Measurements from ENCODE around the gene AEBP1. TPM values are rescaled to one million over a fixed set of nuclear protein-coding genes. Genes with fewer than 3 reads are reported as not detected.

AEBP1 gene
- total and polyA plus RNA-seq, 4 donors: 293 to 2,243 (median 977) TPM

- Histone ChIP-seq H3K9me3 (ENCODE audit: control insufficient read depth, low read length) (no peaks in the 10 kb centered on the region), H3K4me1 (ENCODE audit: control insufficient read depth in 1 of 2, insufficient read depth in 2 of 2, low read length in 2 of 2) (no peaks in the 10 kb centered on the region), H3K27ac (ENCODE audit: low read depth in 1 of 2, low read length in 2 of 2) (no peak overlapping the region), H3K27me3 (ENCODE audit: control insufficient read depth in 1 of 2, insufficient read depth in 2 of 2, low read length in 1 of 2) (no peaks in the 10 kb centered on the region), H3K36me3 (ENCODE audit: control insufficient read depth in 1 of 2, insufficient read depth in 2 of 2, low read length in 1 of 2) (no peaks in the 10 kb centered on the region), H3K4me3 (ENCODE audit: low read length in 2 of 2) (no peak overlapping the region)
- intact Hi-C loops (cut with DNase I): no loop called here
- no peak for ATAC-seq (ENCODE audit: low FRiP score)
- WGBS, 2 donors: 93% methylated on average over 9 of the region's 9 CpGs
- peak in 1 of 2 donors; percentile 26 for DNase-seq
These were observed 44.9 kb downstream of the AEBP1 start for GRCh38 chr7:44148961-44149536.

- peak in 1 of 2 donors; percentile 44 for DNase-seq
- no peak for ATAC-seq (ENCODE audit: low FRiP score)
- intact Hi-C loops (cut with DNase I): no loop called here
- Histone ChIP-seq H3K36me3 (ENCODE audit: control insufficient read depth in 1 of 2, insufficient read depth in 2 of 2, low read length in 1 of 2) (no peaks in the 10 kb centered on the region), H3K4me1 (ENCODE audit: control insufficient read depth in 1 of 2, insufficient read depth in 2 of 2, low read length in 2 of 2) (no peaks in the 10 kb centered on the region), H3K9me3 (ENCODE audit: control insufficient read depth, low read length) (no peaks in the 10 kb centered on the region), H3K27ac (ENCODE audit: low read depth in 1 of 2, low read length in 2 of 2) (no peak overlapping the region), H3K27me3 (ENCODE audit: control insufficient read depth in 1 of 2, insufficient read depth in 2 of 2, low read length in 1 of 2) (no peaks in the 10 kb centered on the region), H3K4me3 (ENCODE audit: low read length in 2 of 2) (no peak overlapping the region)
- WGBS, 2 donors: 82% methylated on average over 18 of the region's 18 CpGs
These were observed 45.7 kb downstream of the AEBP1 start for GRCh38 chr7:44149571-44150465.

- Histone ChIP-seq H3K4me3 (ENCODE audit: low read length in 2 of 2) (no peak overlapping the region), H3K27me3 (ENCODE audit: control insufficient read depth in 1 of 2, insufficient read depth in 2 of 2, low read length in 1 of 2) (no peaks in the 10 kb centered on the region), H3K27ac (ENCODE audit: low read depth in 1 of 2, low read length in 2 of 2) (no peak overlapping the region), H3K36me3 (ENCODE audit: control insufficient read depth in 1 of 2, insufficient read depth in 2 of 2, low read length in 1 of 2) (no peaks in the 10 kb centered on the region), H3K9me3 (ENCODE audit: control insufficient read depth, low read length) (no peaks in the 10 kb centered on the region), H3K4me1 (ENCODE audit: control insufficient read depth in 1 of 2, insufficient read depth in 2 of 2, low read length in 2 of 2) (no peaks in the 10 kb centered on the region)
- ATAC-seq (ENCODE audit: low FRiP score): no peak
- DNase-seq: no peak
- intact Hi-C loops (cut with DNase I): no loop called here
- 84 to 88% methylated on average over 5 of the region's 5 CpGs for WGBS, 2 donors
These were observed 46.3 kb downstream of the AEBP1 start for GRCh38 chr7:44150466-44150832.

GRCh38 chr7:44150966-44151941 is 47.1 kb downstream of the AEBP1 start:
- DNase-seq (peak in 1 of 2 donors; percentile 68), ATAC-seq (ENCODE audit: low FRiP score) (no peak)
- H3K36me3 ChIP-seq (ENCODE audit: control insufficient read depth in 1 of 2, insufficient read depth in 2 of 2, low read length in 1 of 2): no peaks in the 10 kb centered on the region
- H3K4me3 ChIP-seq (ENCODE audit: low read length in 2 of 2): no peak overlapping the region
- no peaks in the 10 kb centered on the region for H3K27me3 ChIP-seq (ENCODE audit: control insufficient read depth in 1 of 2, insufficient read depth in 2 of 2, low read length in 1 of 2)
- no peak overlapping the region for H3K27ac ChIP-seq (ENCODE audit: low read depth in 1 of 2, low read length in 2 of 2)
- WGBS, 2 donors: 89 to 90% methylated on average over 16 of the region's 16 CpGs
- intact Hi-C loops (cut with DNase I): no loop called here
- no peaks in the 10 kb centered on the region for H3K9me3 ChIP-seq (ENCODE audit: control insufficient read depth, low read length)
- H3K4me1 ChIP-seq (ENCODE audit: control insufficient read depth in 1 of 2, insufficient read depth in 2 of 2, low read length in 2 of 2): no peaks in the 10 kb centered on the region

GRCh38 chr7:44151956-44152355 is 47.8 kb downstream of the AEBP1 start:
- Histone ChIP-seq H3K27ac (ENCODE audit: low read depth in 1 of 2, low read length in 2 of 2) (no peak overlapping the region), H3K4me3 (ENCODE audit: low read length in 2 of 2) (no peak overlapping the region), H3K9me3 (ENCODE audit: control insufficient read depth, low read length) (no peaks in the 10 kb centered on the region), H3K36me3 (ENCODE audit: control insufficient read depth in 1 of 2, insufficient read depth in 2 of 2, low read length in 1 of 2) (no peaks in the 10 kb centered on the region), H3K27me3 (ENCODE audit: control insufficient read depth in 1 of 2, insufficient read depth in 2 of 2, low read length in 1 of 2) (no peaks in the 10 kb centered on the region), H3K4me1 (ENCODE audit: control insufficient read depth in 1 of 2, insufficient read depth in 2 of 2, low read length in 2 of 2) (no peaks in the 10 kb centered on the region)
- intact Hi-C loops (cut with DNase I): no loop called here
- 96% methylated on average over 9 of the region's 9 CpGs for WGBS, 2 donors
- DNase-seq: peak in 1 of 2 donors; percentile 57
- no peak for ATAC-seq (ENCODE audit: low FRiP score)

- intact Hi-C loops (cut with DNase I): no loop called here
- 87 to 89% methylated on average over 22 of the region's 22 CpGs for WGBS, 2 donors
- no peak overlapping the region for H3K27ac ChIP-seq (ENCODE audit: low read depth in 1 of 2, low read length in 2 of 2)
- H3K36me3 ChIP-seq (ENCODE audit: control insufficient read depth in 1 of 2, insufficient read depth in 2 of 2, low read length in 1 of 2): no peaks in the 10 kb centered on the region
- DNase-seq (peak in 1 of 2 donors; percentile 66), ATAC-seq (ENCODE audit: low FRiP score) (no peak)
- no peaks in the 10 kb centered on the region for H3K4me1 ChIP-seq (ENCODE audit: control insufficient read depth in 1 of 2, insufficient read depth in 2 of 2, low read length in 2 of 2)
- H3K27me3 ChIP-seq (ENCODE audit: control insufficient read depth in 1 of 2, insufficient read depth in 2 of 2, low read length in 1 of 2): no peaks in the 10 kb centered on the region
- H3K4me3 ChIP-seq (ENCODE audit: low read length in 2 of 2): no peak overlapping the region
- no peaks in the 10 kb centered on the region for H3K9me3 ChIP-seq (ENCODE audit: control insufficient read depth, low read length)
These were observed 49.1 kb downstream of the AEBP1 start for GRCh38 chr7:44152971-44153947.

GRCh38 chr7:44153948-44154335 is 49.8 kb downstream of the AEBP1 start:
- no peaks in the 10 kb centered on the region for H3K9me3 ChIP-seq (ENCODE audit: control insufficient read depth, low read length)
- no peaks in the 10 kb centered on the region for H3K27me3 ChIP-seq (ENCODE audit: control insufficient read depth in 1 of 2, insufficient read depth in 2 of 2, low read length in 1 of 2)
- DNase-seq (peak in 1 of 2 donors; percentile 63), ATAC-seq (ENCODE audit: low FRiP score) (no peak)
- intact Hi-C loops (cut with DNase I): no loop called here
- 82 to 89% methylated on average over 5 of the region's 5 CpGs for WGBS, 2 donors
- no peaks in the 10 kb centered on the region for H3K36me3 ChIP-seq (ENCODE audit: control insufficient read depth in 1 of 2, insufficient read depth in 2 of 2, low read length in 1 of 2)
- H3K4me3 ChIP-seq (ENCODE audit: low read length in 2 of 2): no peak overlapping the region
- H3K27ac ChIP-seq (ENCODE audit: low read depth in 1 of 2, low read length in 2 of 2): no peak overlapping the region
- H3K4me1 ChIP-seq (ENCODE audit: control insufficient read depth in 1 of 2, insufficient read depth in 2 of 2, low read length in 2 of 2): no peaks in the 10 kb centered on the region

GRCh38 chr7:44154703-44155102 is 50.6 kb downstream of the AEBP1 start:
- no peaks in the 10 kb centered on the region for H3K4me1 ChIP-seq (ENCODE audit: control insufficient read depth in 1 of 2, insufficient read depth in 2 of 2, low read length in 2 of 2)
- 79 to 87% methylated on average over 3 of the region's 3 CpGs for WGBS, 2 donors

More at GRCh38 chr7:44154703-44155102, 50.6 kb downstream of the AEBP1 start:
- peak in 1 of 2 donors; percentile 48 for DNase-seq
- no peak for ATAC-seq (ENCODE audit: low FRiP score)
- H3K27me3 ChIP-seq (ENCODE audit: control insufficient read depth in 1 of 2, insufficient read depth in 2 of 2, low read length in 1 of 2): no peaks in the 10 kb centered on the region
- H3K9me3 ChIP-seq (ENCODE audit: control insufficient read depth, low read length): no peaks in the 10 kb centered on the region
- intact Hi-C loops (cut with DNase I): no loop called here
- H3K4me3 ChIP-seq (ENCODE audit: low read length in 2 of 2): no peak overlapping the region
- H3K36me3 ChIP-seq (ENCODE audit: control insufficient read depth in 1 of 2, insufficient read depth in 2 of 2, low read length in 1 of 2): no peaks in the 10 kb centered on the region
- no peak overlapping the region for H3K27ac ChIP-seq (ENCODE audit: low read depth in 1 of 2, low read length in 2 of 2)

Data from aorta (tissue), 5 donors.